B cell (primary cell): ENCODE measurements around the gene UQCC5.

Experiments used
- CTCF ChIP-seq: fragments of 200-600 bp; IDR thresholded peaks from one replicate; pipeline ENCODE4 v1.8.0; 2022; ENCODE audit warnings: antibody characterized with exemption, mild to moderate bottlenecking
- EZH2 ChIP-seq: IDR thresholded peaks from 2 replicates; pipeline ENCODE4 v1.6.1; 2012; ENCODE audit warnings: borderline replicate concordance, low read depth, mild to moderate bottlenecking, moderate library complexity, low read length; ENCODE audit not compliant: insufficient read depth, poor library complexity, severe bottlenecking

- TF ChIP-seq CTCF (no peak), EZH2 (no peak)
These were observed 9.9 kb downstream of the UQCC5 start for GRCh38 chr3:52546111-52546901.
